ENCODE data around the gene AASDH.

AASDH gene

GRCh38 chr4:56433280-56433679 is 46.0 kb upstream of the AASDH start:
- Histone ChIP-seq H3K36me3 (ENCODE audit: control insufficient read depth, insufficient read depth, low read length) (no peaks in the 10 kb centered on the region), H3K27ac (no peak overlapping the region), H3K9ac (no peak overlapping the region), H3K4me1 (no peaks in the 10 kb centered on the region), H3K4me3 (ENCODE audit: low read depth, low read length) (no peak overlapping the region), H3K27me3 (ENCODE audit: control insufficient read depth, insufficient read depth, low read length) (no peaks in the 10 kb centered on the region), H3K9me3 (ENCODE audit: control insufficient read depth, low read length) (no peaks in the 10 kb centered on the region), H3K79me2 (no peaks in the 10 kb centered on the region), H3K4me2 (ENCODE audit: low read length) (no peak overlapping the region), H2AFZ (no peak overlapping the region)
- TF ChIP-seq, protein P1, sequence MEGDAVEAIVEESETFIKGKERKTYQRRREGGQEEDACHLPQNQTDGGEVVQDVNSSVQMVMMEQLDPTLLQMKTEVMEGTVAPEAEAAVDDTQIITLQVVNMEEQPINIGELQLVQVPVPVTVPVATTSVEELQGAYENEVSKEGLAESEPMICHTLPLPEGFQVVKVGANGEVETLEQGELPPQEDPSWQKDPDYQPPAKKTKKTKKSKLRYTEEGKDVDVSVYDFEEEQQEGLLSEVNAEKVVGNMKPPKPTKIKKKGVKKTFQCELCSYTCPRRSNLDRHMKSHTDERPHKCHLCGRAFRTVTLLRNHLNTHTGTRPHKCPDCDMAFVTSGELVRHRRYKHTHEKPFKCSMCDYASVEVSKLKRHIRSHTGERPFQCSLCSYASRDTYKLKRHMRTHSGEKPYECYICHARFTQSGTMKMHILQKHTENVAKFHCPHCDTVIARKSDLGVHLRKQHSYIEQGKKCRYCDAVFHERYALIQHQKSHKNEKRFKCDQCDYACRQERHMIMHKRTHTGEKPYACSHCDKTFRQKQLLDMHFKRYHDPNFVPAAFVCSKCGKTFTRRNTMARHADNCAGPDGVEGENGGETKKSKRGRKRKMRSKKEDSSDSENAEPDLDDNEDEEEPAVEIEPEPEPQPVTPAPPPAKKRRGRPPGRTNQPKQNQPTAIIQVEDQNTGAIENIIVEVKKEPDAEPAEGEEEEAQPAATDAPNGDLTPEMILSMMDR (IDR thresholded peaks at IDR 0.05), result no peak

DNA sequence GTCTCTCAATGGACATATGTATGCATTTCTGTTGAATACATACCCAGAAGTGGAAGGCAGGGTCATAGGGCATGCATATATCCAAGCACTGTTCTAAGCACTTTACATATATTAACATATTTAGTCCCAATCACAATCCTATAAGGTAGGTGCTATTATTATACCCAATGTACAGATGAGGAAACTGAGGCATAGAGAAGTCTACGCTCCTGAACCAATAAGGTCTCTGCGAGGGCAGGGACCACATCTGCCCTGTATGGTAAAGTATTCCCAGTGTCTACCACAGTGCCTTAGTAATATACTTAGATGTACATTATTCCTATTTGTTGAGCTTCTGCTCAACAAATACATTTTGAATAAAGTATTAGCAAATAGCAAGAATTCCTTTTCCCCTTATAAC is 42.9 kb upstream of the AASDH start:
- H3K4me2 ChIP-seq (ENCODE audit: low read length), result no peak overlapping the region
- H3K36me3 ChIP-seq (ENCODE audit: control insufficient read depth, insufficient read depth, low read length), result no peaks in the 10 kb centered on the region
- no peaks in the 10 kb centered on the region for H3K4me1 ChIP-seq
- TF ChIP-seq, protein P1 (IDR thresholded peaks at IDR 0.05), result no peak
- no peak overlapping the region for H3K9ac ChIP-seq
- H3K27ac ChIP-seq, result no peak overlapping the region
- H3K79me2 ChIP-seq, result no peaks in the 10 kb centered on the region
- no peak overlapping the region for H3K4me3 ChIP-seq (ENCODE audit: low read depth, low read length)
- H3K9me3 ChIP-seq (ENCODE audit: control insufficient read depth, low read length), result no peaks in the 10 kb centered on the region
- no peaks in the 10 kb centered on the region for H3K27me3 ChIP-seq (ENCODE audit: control insufficient read depth, insufficient read depth, low read length)
- no peak overlapping the region for H2AFZ ChIP-seq

- H3K27ac ChIP-seq, result no peak overlapping the region
- H3K9me3 ChIP-seq (ENCODE audit: control insufficient read depth, low read length), result no peaks in the 10 kb centered on the region
- H2AFZ ChIP-seq, result no peak overlapping the region
- H3K79me2 ChIP-seq, result no peaks in the 10 kb centered on the region
- H3K36me3 ChIP-seq (ENCODE audit: control insufficient read depth, insufficient read depth, low read length), result no peaks in the 10 kb centered on the region
- TF ChIP-seq, protein P1 (IDR thresholded peaks at IDR 0.05), result no peak
- H3K4me1 ChIP-seq, result no peaks in the 10 kb centered on the region
- no peak overlapping the region for H3K4me2 ChIP-seq (ENCODE audit: low read length)
- H3K9ac ChIP-seq, result no peak overlapping the region
- H3K4me3 ChIP-seq (ENCODE audit: low read depth, low read length), result no peak overlapping the region
- H3K27me3 ChIP-seq (ENCODE audit: control insufficient read depth, insufficient read depth, low read length), result no peaks in the 10 kb centered on the region
These were observed 39.9 kb upstream of the AASDH start for GRCh38 chr4:56427179-56427578.

DNA sequence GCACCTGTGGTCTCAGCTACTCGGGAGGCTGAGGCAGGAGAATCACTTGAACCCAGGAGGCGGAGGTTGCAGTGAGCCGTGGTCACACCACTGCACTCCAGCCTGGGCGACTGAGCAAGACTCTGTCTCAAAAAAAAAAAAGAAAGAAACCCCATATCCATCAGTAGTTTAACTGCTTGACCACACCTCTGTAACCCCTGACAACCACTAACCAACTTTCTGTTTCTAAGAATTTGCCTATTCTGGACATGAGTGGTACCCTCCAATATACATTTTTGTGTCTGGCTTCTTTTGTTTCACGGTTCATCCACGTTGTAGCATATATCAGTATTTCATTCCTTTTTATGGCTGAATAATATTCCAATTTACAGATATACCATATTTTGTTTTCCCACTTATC is 39.0 kb upstream of the AASDH start:
- Histone ChIP-seq H3K36me3 (ENCODE audit: control insufficient read depth, insufficient read depth, low read length) (no peaks in the 10 kb centered on the region), H3K4me3 (ENCODE audit: low read depth, low read length) (no peak overlapping the region), H3K9ac (no peak overlapping the region), H3K27ac (no peak overlapping the region), H3K4me2 (ENCODE audit: low read length) (no peak overlapping the region), H3K4me1 (no peaks in the 10 kb centered on the region), H3K9me3 (ENCODE audit: control insufficient read depth, low read length) (no peaks in the 10 kb centered on the region), H3K27me3 (ENCODE audit: control insufficient read depth, insufficient read depth, low read length) (no peaks in the 10 kb centered on the region), H2AFZ (no peak overlapping the region), H3K79me2 (no peaks in the 10 kb centered on the region)
- TF ChIP-seq, protein P1 (IDR thresholded peaks at IDR 0.05), result no peak

DNA sequence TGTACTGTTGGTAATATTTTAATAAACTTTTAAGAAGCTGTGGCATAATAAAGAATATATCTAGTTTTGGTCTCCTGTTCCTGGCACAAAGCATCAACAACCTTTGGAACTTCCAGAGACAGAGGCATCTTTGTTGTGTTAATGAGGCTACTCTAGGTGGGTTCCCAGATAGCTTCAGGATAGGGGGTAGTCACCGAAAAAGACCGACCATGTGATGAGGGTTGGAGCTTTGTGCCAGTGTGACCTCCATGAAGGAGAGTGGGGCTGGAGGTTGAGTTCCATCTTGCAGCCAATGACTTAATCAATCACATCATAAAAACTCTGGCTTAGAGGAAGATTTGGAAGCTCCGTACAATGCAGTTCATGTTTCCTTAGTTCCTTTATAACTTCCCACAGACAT is 38.2 kb upstream of the AASDH start:
- H3K27me3 ChIP-seq (ENCODE audit: control insufficient read depth, insufficient read depth, low read length), result no peaks in the 10 kb centered on the region
- TF ChIP-seq, protein P1 (IDR thresholded peaks at IDR 0.05), result no peak
- no peak overlapping the region for H3K4me3 ChIP-seq (ENCODE audit: low read depth, low read length)
- no peaks in the 10 kb centered on the region for H3K4me1 ChIP-seq
- no peaks in the 10 kb centered on the region for H3K9me3 ChIP-seq (ENCODE audit: control insufficient read depth, low read length)
- no peaks in the 10 kb centered on the region for H3K79me2 ChIP-seq
- no peak overlapping the region for H3K9ac ChIP-seq
- no peaks in the 10 kb centered on the region for H3K36me3 ChIP-seq (ENCODE audit: control insufficient read depth, insufficient read depth, low read length)
- H2AFZ ChIP-seq, result no peak overlapping the region
- no peak overlapping the region for H3K27ac ChIP-seq
- H3K4me2 ChIP-seq (ENCODE audit: low read length), result no peak overlapping the region

Measured in parathyroid adenoma (tissue), 2 donors.